Epidermal melanocyte (primary cell): Measurements from ENCODE around the gene KIF13A.
"Not testable (repeated sequence)": the region's sequence is repeated elsewhere in the genome, so short reads cannot be mapped to it uniquely, and the experiment has no call there.

Source experiments
- DNase-seq: peaks from one replicate; pipeline ENCODE4 v3.0.0; 2011; ENCODE audit warnings: low spot score; ENCODE audit not compliant: insufficient read length

Gene KIF13A

DNA sequence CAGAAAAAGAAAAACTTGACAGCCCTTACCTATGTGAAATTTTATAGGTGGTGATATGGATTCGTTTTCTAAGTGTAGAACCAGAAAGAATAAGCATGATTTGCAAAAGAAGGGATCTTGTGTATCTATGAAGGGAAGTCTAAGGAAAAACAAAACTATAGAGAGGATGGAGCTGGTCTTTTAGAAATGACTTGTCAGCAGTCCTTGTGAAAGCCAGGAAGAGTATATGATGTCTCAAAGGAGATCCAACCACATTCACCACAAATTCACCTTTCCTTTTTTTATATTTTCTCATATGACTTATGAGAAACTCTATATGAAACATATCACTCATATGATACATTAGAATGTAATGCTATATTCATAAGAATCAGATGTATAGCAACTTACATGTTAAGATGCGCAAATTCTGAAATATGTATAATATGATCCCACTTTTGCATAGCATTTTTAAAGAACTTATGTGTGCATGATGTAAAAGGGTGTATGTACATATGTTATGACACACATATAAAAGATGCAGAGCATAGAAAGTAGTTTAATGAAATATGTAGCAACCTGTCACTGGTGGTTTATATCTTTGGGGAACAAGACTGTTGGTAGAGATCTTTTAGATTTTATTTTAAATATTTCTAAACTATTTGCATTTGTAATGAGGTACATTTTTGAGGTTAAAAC is 188.8 kb downstream of the KIF13A start:
- DNase-seq, result no peak

DNA sequence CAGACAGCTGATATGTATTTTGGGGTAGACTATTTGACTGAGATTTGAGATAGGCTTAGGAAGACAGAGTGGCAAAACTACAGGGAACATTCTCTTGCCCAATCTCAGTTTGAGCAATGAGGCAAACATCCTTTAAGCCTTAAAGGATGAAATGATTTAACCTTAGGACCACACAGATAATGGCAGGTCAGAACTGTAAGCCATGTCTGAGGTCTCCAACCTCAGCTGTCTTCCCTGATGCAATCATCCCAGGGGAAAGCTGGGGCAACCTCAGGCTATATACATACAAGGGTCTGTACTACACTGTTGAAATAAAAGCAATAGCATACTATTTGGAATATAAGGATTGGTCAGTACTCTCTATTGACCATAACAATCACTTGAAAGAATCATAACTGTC is 196.9 kb downstream of the KIF13A start:
- DNase-seq, result no peak

DNA sequence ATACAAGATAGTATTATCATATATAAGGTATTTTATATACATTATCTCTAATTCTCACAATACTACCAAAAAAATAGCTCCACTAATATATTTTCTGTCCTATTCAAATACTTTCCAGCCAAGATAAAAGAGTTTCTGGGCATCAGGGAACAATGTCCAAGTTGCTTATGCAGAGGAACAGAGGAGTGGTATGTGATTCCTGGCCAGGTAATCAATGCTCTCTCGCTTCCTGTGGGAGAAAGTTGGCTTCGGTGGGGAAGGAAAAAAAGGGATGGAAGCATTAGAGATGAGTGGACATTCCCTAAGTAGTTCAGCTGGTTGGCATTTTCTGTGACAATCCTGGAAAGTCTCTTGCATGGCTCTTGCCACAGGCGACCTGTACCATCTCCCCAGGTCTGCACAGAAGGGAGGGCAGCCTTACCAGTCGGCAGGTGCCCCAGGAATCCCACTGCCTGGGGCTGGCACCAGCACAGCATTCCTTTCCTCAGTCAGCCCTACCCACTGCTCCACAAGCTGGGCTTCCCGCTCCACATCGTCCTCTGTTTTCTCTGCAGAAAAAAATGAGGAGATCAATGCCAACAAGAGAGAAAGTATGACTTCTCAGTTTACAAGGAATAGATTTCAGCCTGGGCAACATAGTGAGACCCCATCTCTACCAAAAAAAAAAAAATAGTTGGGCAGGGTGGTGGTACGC is 202.2 kb downstream of the KIF13A start:
- DNase-seq, result no peak

DNA sequence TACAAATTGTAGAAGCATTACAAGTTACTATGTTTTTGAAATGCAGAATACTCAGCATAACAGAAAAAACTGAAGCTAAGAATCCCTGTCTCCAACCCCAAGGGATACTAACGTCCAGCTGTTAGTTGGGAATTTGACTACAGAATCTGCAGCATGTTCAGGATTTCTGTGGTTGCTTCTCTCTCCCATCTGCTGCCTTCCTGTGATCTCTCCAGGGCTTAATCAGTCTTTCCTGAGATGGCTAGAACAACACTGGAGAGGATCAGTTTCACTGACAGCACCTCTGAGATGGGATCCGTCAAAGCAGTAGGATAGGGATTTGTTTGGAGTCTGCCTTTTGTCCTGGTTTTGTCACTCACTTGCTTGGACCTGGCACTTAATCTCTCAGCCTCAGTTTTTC is 207.4 kb downstream of the KIF13A start:
- no peak for DNase-seq

- no peak for DNase-seq
Measured at GRCh38 chr6:17771609-17772008, 215.8 kb downstream of the KIF13A start.

DNA sequence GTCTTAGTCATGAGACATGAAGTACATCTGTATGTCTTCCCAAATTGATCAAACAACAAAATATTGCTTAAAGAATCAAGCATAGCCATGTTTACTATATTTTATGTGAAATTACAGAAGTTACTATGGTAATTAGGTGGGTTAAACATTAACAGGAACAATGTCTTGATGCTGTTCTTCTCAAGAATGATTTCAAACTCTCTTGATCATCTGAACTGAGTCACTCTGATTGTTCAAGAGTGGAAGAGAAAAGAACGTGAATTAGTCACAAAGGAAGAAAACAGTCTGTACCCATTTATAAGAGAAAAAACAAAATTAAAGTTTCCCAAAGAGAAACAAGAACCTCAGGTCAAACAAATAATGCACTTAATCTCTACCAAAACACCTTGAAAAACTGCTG is 218.6 kb downstream of the KIF13A start:
- DNase-seq, result no peak

DNA sequence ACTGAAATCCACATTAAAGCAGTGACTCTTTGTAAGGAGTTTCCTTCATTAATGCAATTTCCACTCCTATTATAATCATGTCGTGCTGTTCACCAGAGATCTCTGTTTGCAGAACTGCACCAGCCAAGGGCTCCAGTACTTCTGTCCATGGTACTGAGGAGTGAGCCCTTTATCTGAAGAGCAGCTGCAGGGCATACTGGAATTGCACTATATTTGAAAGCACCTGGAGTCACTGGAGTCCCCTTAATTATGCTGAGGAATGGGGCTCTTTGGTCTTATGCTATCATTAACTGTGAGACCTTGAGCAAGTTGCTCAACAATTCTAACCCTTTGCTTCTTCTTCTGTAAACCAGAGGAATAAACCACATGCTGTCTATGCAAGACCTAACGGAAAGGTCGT is 219.0 kb downstream of the KIF13A start:
- no peak for DNase-seq

DNA sequence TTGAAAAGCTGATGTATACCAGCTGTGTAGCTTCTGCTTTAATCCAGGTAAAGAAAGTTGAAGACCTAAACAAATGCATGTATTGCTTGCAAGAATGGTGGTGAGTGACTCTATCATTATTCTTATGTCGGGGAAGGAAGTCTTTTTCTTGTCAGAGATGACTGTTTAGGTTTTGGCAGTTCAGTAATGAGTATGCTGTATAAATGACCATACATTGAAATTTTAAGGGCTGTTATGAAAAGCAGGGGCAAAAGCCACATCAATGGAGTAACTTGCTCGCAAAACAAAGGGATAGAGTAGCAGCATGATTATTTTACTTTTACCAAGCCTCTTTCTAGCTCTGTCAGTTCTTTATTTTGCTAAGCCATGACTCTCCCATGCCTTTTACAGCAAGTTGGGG is 224.8 kb downstream of the KIF13A start:
- DNase-seq, result no peak

DNA sequence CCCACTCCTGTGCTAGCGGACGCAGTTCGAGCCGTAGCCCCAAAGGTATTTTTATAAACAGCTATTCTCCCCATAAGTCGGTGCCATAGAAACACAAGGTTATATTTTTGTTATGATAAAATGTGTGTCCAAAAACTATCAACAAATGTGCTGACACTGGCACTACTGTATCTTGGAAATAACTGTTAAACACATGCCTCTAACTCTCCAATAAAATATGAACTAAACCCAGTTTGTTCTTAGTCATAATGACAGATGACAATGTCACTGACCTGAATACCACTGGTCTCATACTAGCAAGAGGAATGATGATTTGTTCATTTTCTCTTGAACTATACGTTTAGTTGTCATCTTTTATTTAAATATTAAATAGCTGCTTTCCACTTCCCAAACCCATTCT is 229.3 kb downstream of the KIF13A start:
- DNase-seq, result no peak

DNA sequence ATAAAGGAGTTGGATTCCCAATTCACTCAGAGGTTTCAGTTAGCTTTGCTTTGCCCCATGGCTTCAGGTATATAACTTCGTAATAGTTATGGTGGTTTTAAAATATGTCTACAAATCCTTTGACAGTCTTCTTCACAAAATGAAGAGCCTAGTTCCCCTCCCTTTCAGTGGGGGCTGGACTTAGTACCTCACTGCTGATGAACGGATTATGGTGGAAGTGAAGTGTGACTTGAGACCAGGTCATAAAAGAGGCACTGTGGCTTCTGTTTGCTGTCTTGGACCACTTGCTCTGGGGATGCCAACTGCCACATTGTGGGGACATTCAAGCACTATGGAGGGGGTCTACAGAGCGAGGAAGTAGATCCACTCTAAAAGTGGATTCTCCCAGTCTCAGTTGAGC is 233.2 kb downstream of the KIF13A start:
- no peak for DNase-seq

DNA sequence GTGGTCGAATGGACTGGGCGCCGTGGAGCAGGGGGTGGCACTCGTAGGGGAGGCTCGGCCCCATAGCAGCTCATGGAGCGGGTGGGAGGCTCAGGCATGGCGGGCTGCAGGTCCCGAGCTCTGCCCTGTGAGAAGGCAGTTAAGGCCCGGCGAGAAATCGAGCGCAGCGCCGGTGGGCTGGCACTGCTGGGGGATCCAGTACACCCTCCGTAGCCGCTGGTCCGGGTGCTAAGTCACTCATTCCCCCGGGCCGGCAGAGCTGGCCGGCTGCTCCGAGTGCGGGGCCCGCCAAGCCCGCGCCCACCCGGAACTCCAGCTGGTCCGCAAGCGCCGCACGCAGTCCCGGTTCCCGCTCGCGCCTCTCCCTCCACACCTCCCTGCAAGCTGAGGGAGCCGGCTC is 242.1 kb downstream of the KIF13A start:
- DNase-seq, result not testable (repeated sequence)

DNA sequence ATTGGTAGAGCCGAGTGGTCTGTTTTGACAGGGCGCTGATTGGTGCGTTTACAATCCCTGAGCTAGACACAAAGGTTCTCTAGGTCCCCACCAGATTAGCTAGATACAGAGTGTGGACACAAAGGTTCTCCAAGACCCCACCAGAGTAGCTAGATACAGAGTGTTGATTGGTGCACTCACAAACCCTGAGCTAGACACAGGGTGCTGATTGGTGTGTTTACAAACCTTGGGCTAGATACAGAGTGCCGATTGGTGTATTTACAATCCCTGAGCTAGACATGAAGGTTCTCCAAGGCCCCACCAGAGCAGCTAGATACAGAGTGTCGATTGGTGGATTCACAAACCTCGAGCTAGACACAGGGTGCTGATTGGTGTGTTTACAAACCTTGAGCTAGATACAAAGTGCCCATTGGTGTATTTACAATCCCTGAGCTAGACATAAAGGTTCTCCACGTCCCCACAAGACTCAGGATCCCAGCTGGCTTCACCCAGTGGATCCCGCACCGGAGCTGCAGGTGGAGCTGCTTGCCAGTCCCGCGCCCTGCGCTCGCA is 242.6 kb downstream of the KIF13A start:
- not testable (repeated sequence) for DNase-seq

- no peak for DNase-seq
Measured at GRCh38 chr6:17744019-17744756, 243.2 kb downstream of the KIF13A start.

DNA sequence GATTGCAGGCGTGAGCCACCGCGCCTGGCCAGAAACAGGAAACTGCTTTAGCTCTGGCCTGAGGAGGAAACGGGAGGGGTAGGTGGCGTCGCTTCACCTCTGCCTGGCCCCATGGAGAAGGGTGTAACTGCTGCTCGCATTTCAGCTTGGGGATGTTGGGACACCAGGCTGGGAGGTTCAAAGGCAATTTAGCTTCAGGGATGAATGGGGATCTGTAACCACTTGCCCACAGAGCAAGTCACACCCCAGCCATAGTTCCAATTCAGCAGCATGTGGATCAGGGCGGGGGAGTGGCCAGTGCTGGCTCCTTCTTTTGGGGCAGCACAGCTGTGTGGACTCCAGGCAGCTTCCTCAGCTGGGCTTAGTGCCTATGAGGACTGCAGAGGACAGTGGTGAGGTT is 245.9 kb downstream of the KIF13A start:
- DNase-seq, result no peak

DNA sequence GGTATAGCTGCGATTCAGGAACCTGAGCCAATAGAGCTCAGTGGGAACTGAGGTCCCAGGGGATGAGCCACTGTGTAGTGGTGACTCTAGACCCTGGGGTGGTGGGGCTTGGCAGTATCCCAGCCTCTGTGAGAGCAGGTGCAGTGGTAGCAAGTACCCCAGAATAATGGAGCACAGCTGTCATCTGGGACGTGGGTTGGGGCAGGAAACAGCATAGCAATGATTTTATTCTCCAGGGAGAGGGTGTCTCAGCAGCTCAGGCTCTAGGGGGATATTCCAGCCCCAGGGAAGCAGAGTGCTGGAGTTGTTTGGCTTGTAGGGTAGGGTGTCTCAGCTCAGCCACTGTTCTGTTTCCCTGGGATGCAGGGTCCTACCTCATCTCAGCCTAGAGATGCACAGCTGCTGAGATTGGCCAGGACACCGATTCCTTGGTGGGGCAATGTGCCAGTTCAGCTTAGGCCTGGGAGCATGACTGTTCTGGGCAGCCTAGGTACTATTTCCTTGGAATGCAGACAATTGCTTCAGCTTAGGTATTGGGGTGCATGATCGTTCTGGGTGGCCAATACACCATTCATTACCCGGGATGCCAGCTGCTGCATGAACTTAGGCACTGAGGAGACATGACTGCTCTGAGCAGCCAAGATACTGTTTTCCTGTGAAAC is 246.7 kb downstream of the KIF13A start:
- no peak for DNase-seq

DNA sequence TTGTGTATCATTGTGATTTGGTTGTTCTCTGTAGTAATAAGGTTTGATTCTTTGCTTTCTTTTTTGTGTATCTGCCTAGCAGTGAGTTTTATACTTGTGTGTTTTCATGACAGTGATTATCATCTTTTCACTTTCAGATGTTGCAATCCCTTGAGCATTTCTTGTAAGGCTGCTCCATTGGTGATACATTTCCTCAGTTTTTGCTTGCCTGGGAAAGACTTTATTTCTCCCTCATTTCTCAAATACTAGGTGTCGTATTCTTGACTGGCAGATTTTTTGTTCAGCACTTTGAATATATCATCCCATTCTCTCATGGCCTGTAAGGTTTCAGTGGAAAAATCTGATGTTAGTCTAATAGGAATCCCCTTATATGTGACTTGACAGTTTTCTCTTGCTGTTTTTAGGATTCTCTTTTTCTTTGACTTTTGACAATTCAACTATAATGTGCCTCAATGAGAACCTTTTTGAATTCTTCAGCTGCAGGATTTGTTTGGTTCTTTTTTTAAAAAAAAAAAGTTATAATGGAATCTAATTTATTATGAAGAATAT is 249.7 kb downstream of the KIF13A start:
- DNase-seq, result no peak

DNA sequence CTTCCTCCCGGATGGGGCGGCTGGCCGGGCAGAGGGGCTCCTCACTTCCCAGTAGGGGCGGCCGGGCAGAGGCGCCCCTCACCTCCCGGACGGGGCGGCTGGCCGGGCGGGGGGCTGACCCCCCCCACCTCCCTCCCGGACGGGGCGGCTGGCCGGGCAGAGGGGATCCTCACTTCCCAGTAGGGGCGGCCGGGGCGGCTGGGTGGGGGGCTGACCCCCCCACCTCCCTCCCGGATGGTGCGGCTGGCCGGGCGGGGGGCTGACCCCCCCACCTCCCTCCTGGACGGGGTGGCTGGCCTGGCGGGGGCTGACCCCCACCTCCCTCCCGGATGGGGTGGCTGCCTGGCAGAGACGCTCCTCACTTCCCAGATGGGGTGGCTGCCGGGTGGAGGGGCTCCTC is 252.1 kb downstream of the KIF13A start:
- not testable (repeated sequence) for DNase-seq

GRCh38 chr6:17730078-17730704 is 257.2 kb downstream of the KIF13A start:
- DNase-seq, result no peak

DNA sequence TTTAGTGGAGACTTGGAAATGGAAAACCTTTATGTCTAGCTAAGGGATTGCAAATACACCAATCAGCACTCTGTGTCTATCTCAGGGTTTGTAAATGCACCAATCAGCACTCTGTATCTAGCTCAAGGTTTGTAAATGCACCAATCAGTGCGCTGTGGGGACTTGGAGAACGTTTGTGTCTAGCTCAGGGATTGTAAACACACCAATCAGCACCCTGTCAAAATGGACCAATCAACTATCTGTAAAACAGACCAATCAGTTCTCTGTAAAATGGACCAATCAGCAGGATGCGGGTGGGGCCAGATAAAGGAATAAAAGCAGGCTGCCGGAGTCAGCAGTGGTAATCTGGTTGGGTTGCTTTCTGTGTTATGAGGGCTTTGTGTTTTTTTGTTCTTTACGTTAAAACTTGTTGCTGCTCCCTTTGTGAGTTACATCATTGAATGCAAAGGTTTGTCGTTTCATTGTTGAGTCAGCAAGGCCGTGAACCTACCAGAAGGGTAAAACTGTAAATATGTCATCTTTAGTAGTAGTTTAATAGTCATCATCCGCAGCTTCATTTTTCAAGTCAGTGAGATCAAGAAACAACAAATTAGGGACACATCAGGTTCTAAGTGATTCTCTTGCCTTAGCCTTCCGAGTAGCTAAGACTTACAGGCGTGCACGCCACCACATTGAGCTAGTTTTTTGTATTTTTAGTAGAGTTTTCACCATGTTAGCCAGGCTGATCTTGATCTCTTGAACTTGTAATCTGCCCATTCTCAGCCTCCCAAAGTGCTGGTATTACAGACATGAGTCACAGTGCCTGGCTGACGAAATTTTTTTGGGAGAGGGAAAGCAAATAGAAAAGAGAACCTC is 258.0 kb downstream of the KIF13A start:
- DNase-seq, result no peak
